ENCODE data around the gene TMEM74B. TPM values are rescaled to one million over a fixed set of nuclear protein-coding genes. Genes with fewer than 3 reads are reported as not detected.
"Not testable (repeated sequence)": the region's sequence is repeated elsewhere in the genome, so short reads cannot be mapped to it uniquely, and the experiment has no call there.

TMEM74B gene
- total RNA-seq, 2 donors from 2014 or later, result 1.4 to 2.0 TPM

GRCh38 chr20:1224205-1224890 lies 39.6 kb upstream of the TMEM74B start:
- no peak for DNase-seq
- intact Hi-C loops (cut with DNase I), result no loop called here
- Histone ChIP-seq H3K4me1 (no peaks in the 10 kb centered on the region), H3K9ac (ENCODE audit: low read depth in 2 of 2, low read length in 2 of 2) (no peak overlapping the region), H3K36me3 (no peaks in the 10 kb centered on the region), H3K9me3 (no peaks in the 10 kb centered on the region), H3K4me3 (no peak overlapping the region), H3K27me3 (peaks cover 16% of the 10 kb centered on the region), H3K27ac (no peak overlapping the region)
- TF ChIP-seq CTCF (IDR thresholded peaks at IDR 0.05), result no peak

- intact Hi-C loops (cut with DNase I), result not testable (repeated sequence)
Measured at GRCh38 chr20:1222750-1223149, 38.0 kb upstream of the TMEM74B start.

GRCh38 chr20:1216527-1217427 lies 32.0 kb upstream of the TMEM74B start:
- H3K9me3 ChIP-seq; H3K27ac ChIP-seq; H3K4me1 ChIP-seq; H3K36me3 ChIP-seq; DNase-seq; intact Hi-C loops (cut with DNase I); H3K27me3 ChIP-seq; H3K9ac ChIP-seq (ENCODE audit: low read depth in 2 of 2, low read length in 2 of 2); H3K4me3 ChIP-seq: not testable (repeated sequence)

More at GRCh38 chr20:1222750-1223149, 38.0 kb upstream of the TMEM74B start:
- not testable (repeated sequence) for DNase-seq; H3K9me3 ChIP-seq; H3K27ac ChIP-seq; H3K4me1 ChIP-seq; H3K36me3 ChIP-seq; H3K4me3 ChIP-seq; H3K9ac ChIP-seq (ENCODE audit: low read depth in 2 of 2, low read length in 2 of 2)
- peaks cover 10% of the 10 kb centered on the region for H3K27me3 ChIP-seq

- H3K9me3 ChIP-seq, result no peaks in the 10 kb centered on the region
- H3K9ac ChIP-seq (ENCODE audit: low read depth in 2 of 2, low read length in 2 of 2), result no peak overlapping the region
- no peaks in the 10 kb centered on the region for H3K4me1 ChIP-seq
- no peaks in the 10 kb centered on the region for H3K27me3 ChIP-seq
- no peak for DNase-seq
- H3K27ac ChIP-seq, result no peak overlapping the region
- TF ChIP-seq CTCF (IDR thresholded peaks at IDR 0.05), result no peak
- no peak overlapping the region for H3K4me3 ChIP-seq
- intact Hi-C loops (cut with DNase I), result no loop called here
- no peaks in the 10 kb centered on the region for H3K36me3 ChIP-seq
Measured at GRCh38 chr20:1215386-1216170, 30.8 kb upstream of the TMEM74B start.

- intact Hi-C loops (cut with DNase I), result loop anchor here (5.0 kb wide), 1 partner anchor 398 kb away; no protein-coding TSS in a partner anchor
- Histone ChIP-seq H3K36me3 (no peaks in the 10 kb centered on the region), H3K9me3 (no peaks in the 10 kb centered on the region), H3K27me3 (no peaks in the 10 kb centered on the region), H3K4me3 (no peak overlapping the region), H3K4me1 (no peaks in the 10 kb centered on the region), H3K9ac (ENCODE audit: low read depth in 2 of 2, low read length in 2 of 2) (no peak overlapping the region), H3K27ac (no peak overlapping the region)
- no peak for DNase-seq
- no peak for TF ChIP-seq CTCF (IDR thresholded peaks at IDR 0.05)
Measured at GRCh38 chr20:1214838-1215261, 30.1 kb upstream of the TMEM74B start.
